Sigmoid colon (tissue), 7 donors: Measurements from ENCODE around the gene WNT5B. TPM values are rescaled to one million over a fixed set of nuclear protein-coding genes. Genes with fewer than 3 reads are reported as not detected.
A peak's percentile ranks its signal among the peaks of the same experiment; 100 is the strongest.

Source experiments
- DNase-seq: peaks from one replicate; pipeline ENCODE4 v3.0.0-alpha.2; 2019
- H3K27ac ChIP-seq, 4 donors: fragments of 200-600 bp; sonication (generic); one replicate each; pipeline ENCODE4 v1.5.1; 2016 to 2019; ENCODE audit warnings: mild to moderate bottlenecking in 1 of 4
- H3K27me3 ChIP-seq, 3 donors: fragments of 200-600 bp; sonication (generic); one replicate each; pipeline ENCODE4 v1.5.1; 2019; ENCODE audit warnings: mild to moderate bottlenecking in 1 of 3
- H3K36me3 ChIP-seq, 4 donors: fragments of 200-600 bp; sonication (generic); one replicate each; pipeline ENCODE4 v1.5.1; 2016 to 2019
- H3K4me1 ChIP-seq, 4 donors: fragments of 200-600 bp; sonication (generic); one replicate each; pipeline ENCODE4 v1.5.1; 2017 to 2019
- H3K4me3 ChIP-seq, 4 donors: fragments of 200-600 bp; sonication (generic); one replicate each; pipeline ENCODE4 v1.5.1; 2017 to 2019; ENCODE audit warnings: mild to moderate bottlenecking in 2 of 4, moderate library complexity in 1 of 4
- H3K9me3 ChIP-seq, 4 donors: fragments of 200-600 bp in 3 of 4; sonication (generic) in 3 of 4; one replicate each; pipeline versions ENCODE4 v1.5.1 to v1.6.1; 2013 to 2019
- EP300 ChIP-seq, 4 donors: sonication (generic); formaldehyde crosslinking; IDR thresholded peaks; one replicate each; pipeline ENCODE4 v1.6.1; 2017; ENCODE audit warnings: antibody characterized with exemption in 4 of 4
- POLR2A ChIP-seq, 2 donors: fragments of 450-650 bp; IDR thresholded peaks; one replicate each; pipeline ENCODE4 v1.6.1; 2016; ENCODE audit warnings: antibody characterized with exemption in 2 of 2, mild to moderate bottlenecking in 2 of 2, moderate library complexity in 2 of 2
- POLR2AphosphoS5 ChIP-seq, 4 donors: sonication (generic); formaldehyde crosslinking; IDR thresholded peaks; one replicate each; pipeline ENCODE4 v1.6.1; 2017; ENCODE audit warnings: antibody characterized with exemption in 4 of 4
- WGBS, 2 donors: extraction: QIAGEN DNeasy Blood & Tissue Kit; methylation state at CpG; one replicate each; pipeline ENCODE4 v1.1.7; 2013; 5-methylcytosine and 5-hydroxymethylcytosine counted together
- intact Hi-C: fragments of 100-400 bp; cut with DNase I; formaldehyde crosslinking; loops from one replicate; pipeline ENCODE4 v1.15.1; 2023
- polyA plus RNA-seq, 3 donors: library from polyadenylated mRNA; stranded (reverse); fragments of 200-250 nt; gene quantifications; one replicate each; pipeline ENCODE4 v1.2.3, GENCODE V29; 2013
- total RNA-seq, 4 donors: library from RNA; depleted of rRNA; stranded (reverse); fragments of >200 nt; gene quantifications; one replicate each; pipeline ENCODE4 v1.1.0, GENCODE V29; 2016
- TF ChIP-seq, protein P1 (sequence below), 4 experiments: fragments of 450-650 bp in 3 of 4; fragments of 200-600 bp in 1 of 4; IDR thresholded peaks; one replicate each; pipeline ENCODE4 v1.5.1; 2016 to 2019; ENCODE audit warnings: antibody characterized with exemption in 4 of 4, mild to moderate bottlenecking in 3 of 4, moderate library complexity in 2 of 4
- donor health status: healthy with polysubstance abuse.
- donor health status: Bipolar disorder and iron deficiency.
- donor health status: healthy.

Gene WNT5B
- total and polyA plus RNA-seq, 7 donors, result 0.69 to 72.3 (median 8.4) TPM

DNA sequence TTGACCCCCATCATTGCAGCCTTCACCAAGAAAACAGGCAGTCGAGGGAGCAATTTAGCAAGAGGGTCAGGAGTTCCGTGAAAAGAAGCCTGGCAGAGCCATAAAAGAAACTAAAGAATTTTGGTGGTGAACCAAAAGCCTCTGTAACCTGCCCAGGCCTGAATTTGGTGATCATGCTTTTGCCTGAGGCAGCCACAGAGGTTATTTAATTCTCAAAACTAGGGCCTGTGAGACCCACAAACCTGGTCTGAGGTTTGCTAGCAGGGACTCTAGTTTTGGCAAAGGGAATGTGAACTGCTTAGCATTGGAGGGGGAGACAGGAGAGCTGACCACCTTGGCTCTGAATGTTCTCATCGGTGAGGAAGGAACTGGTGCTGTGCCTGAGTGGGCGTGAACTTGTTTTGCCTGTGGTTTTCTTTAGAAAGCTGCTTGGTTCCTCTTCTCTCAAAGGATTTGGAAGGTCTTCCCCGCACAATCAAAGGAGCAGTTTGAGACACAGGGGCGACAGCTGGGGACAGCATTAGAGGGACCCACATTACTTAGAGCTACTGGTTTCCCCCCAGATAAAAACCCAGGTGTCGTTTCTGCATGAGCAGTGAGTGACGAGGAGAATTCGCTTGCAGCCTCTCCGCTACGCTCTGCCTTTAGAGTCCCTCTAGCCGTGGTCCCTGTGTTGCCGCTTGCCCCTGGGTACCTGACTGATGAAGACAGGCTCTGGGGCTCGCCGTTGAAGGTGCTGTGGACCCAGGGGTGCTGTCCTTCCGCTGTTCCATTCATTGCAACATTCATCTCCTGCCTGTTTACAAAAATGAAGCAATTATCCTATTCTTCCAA is 12.6 kb upstream of the WNT5B start:
- no peaks in the 10 kb centered on the region for H3K27me3 ChIP-seq
- H3K9me3 ChIP-seq, result no peaks in the 10 kb centered on the region
- H3K4me1 ChIP-seq, result peaks cover 0 to 11% (median 4%) of the 10 kb centered on the region in 4 donors
- H3K36me3 ChIP-seq, result no peaks in the 10 kb centered on the region
- WGBS, 2 donors, result 65 to 88% methylated on average over 16 of the region's 16 CpGs
- DNase-seq, result peak; percentile 48
- H3K4me3 ChIP-seq, result no peak overlapping the region
- no peak for TF ChIP-seq EP300 (IDR thresholded peaks at IDR 0.05)
- TF ChIP-seq, protein P1, sequence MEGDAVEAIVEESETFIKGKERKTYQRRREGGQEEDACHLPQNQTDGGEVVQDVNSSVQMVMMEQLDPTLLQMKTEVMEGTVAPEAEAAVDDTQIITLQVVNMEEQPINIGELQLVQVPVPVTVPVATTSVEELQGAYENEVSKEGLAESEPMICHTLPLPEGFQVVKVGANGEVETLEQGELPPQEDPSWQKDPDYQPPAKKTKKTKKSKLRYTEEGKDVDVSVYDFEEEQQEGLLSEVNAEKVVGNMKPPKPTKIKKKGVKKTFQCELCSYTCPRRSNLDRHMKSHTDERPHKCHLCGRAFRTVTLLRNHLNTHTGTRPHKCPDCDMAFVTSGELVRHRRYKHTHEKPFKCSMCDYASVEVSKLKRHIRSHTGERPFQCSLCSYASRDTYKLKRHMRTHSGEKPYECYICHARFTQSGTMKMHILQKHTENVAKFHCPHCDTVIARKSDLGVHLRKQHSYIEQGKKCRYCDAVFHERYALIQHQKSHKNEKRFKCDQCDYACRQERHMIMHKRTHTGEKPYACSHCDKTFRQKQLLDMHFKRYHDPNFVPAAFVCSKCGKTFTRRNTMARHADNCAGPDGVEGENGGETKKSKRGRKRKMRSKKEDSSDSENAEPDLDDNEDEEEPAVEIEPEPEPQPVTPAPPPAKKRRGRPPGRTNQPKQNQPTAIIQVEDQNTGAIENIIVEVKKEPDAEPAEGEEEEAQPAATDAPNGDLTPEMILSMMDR (IDR thresholded peaks at IDR 0.05), result no peak
- no peak for TF ChIP-seq POLR2A (IDR thresholded peaks at IDR 0.05)
- no peak for TF ChIP-seq POLR2AphosphoS5 (IDR thresholded peaks at IDR 0.05)
- intact Hi-C loops, result no loop called here
- no peak overlapping the region for H3K27ac ChIP-seq

DNA sequence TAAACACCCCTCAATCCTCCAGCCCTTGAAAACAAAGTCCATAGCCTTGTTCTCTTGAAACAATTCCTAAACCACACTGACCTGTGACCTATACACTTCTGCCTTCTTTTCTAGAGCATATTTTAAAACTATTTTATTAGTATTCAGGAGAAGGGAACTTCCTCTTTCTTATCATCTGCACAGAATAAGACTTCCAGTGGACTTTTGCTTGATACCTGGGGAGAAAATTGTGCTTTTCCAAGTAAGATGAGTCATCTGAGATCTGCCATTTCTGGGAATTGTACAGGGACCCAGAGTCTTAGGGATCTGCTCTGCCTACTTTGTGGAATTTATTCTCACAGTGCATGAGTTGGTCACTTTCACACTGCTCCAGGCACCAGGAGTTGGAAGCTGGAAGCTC is 10.5 kb upstream of the WNT5B start:
- Histone ChIP-seq H3K4me1 (no peaks in the 10 kb centered on the region), H3K9me3 (no peaks in the 10 kb centered on the region), H3K36me3 (no peaks in the 10 kb centered on the region), H3K4me3 (no peak overlapping the region), H3K27me3 (no peaks in the 10 kb centered on the region), H3K27ac (no peak overlapping the region)
- intact Hi-C loops, result no loop called here
- TF ChIP-seq EP300 (IDR thresholded peaks at IDR 0.05) (no peak), POLR2AphosphoS5 (IDR thresholded peaks at IDR 0.05) (no peak), POLR2A (IDR thresholded peaks at IDR 0.05) (no peak)
- TF ChIP-seq, protein P1 (IDR thresholded peaks at IDR 0.05), result no peak
- no peak for DNase-seq

DNA sequence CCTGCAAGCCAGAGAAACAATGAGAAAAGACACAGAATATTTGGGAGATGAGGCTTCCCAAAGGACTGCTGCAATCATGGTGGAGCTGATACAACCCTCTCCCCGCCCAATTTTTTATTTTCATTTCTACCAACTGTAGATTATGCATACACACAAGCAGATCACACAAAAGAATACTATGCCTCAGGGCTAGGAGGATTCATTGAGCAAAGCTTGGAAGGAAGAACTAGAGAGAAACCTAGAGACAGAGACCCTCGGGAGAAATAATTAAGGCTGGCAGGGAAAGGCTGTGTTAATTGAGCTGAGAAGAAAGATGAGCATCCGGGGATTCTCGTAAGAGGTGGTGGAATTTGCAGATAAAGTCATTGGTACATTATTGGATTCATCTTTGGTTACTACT is 9.9 kb upstream of the WNT5B start:
- intact Hi-C loops, result no loop called here
- no peak overlapping the region for H3K4me3 ChIP-seq
- H3K27ac ChIP-seq, result no peak overlapping the region
- TF ChIP-seq, protein P1 (IDR thresholded peaks at IDR 0.05), result no peak
- TF ChIP-seq EP300 (IDR thresholded peaks at IDR 0.05), result no peak
- no peak for TF ChIP-seq POLR2A (IDR thresholded peaks at IDR 0.05)
- no peak for TF ChIP-seq POLR2AphosphoS5 (IDR thresholded peaks at IDR 0.05)
- H3K9me3 ChIP-seq, result no peaks in the 10 kb centered on the region
- no peaks in the 10 kb centered on the region for H3K36me3 ChIP-seq
- no peak for DNase-seq
- no peaks in the 10 kb centered on the region for H3K27me3 ChIP-seq
- 89 to 90% methylated on average over 4 of the region's 4 CpGs for WGBS, 2 donors
- H3K4me1 ChIP-seq, result no peaks in the 10 kb centered on the region

DNA sequence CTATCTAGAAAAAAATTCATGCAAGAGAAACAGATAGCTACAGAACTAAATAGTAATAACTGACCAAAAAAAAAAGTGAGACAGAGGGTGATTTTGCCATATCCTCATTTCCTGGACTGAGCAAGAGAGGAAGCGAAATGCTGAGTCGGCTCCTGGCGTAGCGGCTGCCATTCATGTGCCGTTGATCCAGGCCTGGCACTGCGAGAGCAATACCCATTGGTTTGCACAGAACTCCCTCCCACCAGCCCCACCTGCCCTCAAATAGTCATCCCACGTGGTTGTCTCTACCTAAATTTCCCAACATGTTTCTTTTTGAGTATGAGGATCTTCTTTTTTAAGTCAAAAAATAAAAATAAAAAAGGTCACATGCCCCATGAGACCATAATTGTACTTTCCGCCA is 9.4 kb upstream of the WNT5B start:
- intact Hi-C loops, result no loop called here

More for the DNA sequence above, 9.4 kb upstream of the WNT5B start:
- H3K4me1 ChIP-seq, result no peaks in the 10 kb centered on the region
- no peaks in the 10 kb centered on the region for H3K36me3 ChIP-seq
- DNase-seq, result no peak
- no peak overlapping the region for H3K4me3 ChIP-seq
- no peaks in the 10 kb centered on the region for H3K9me3 ChIP-seq
- H3K27me3 ChIP-seq, result no peaks in the 10 kb centered on the region
- TF ChIP-seq, protein P1 (IDR thresholded peaks at IDR 0.05), result no peak
- TF ChIP-seq POLR2A (IDR thresholded peaks at IDR 0.05) (no peak), POLR2AphosphoS5 (IDR thresholded peaks at IDR 0.05) (no peak), EP300 (IDR thresholded peaks at IDR 0.05) (no peak)
- H3K27ac ChIP-seq, result no peak overlapping the region
- WGBS, 2 donors, result 50 to 76% methylated on average over 8 of the region's 8 CpGs
